HepG2 (cell line): Measurements from ENCODE around the gene INO80C. TPM values are rescaled to one million over a fixed set of nuclear protein-coding genes. Genes with fewer than 3 reads are reported as not detected.

Experiments used
- ARNT ChIP-seq: fragments of 450-650 bp; IDR thresholded peaks from 2 replicates; pipeline ENCODE4 v1.6.1; 2017
- NCOA5 ChIP-seq: sonication (generic); formaldehyde crosslinking; IDR thresholded peaks from 2 replicates; pipeline ENCODE4 v1.4.0; 2020; ENCODE audit warnings: missing genetic modification reagents
- PHB2 ChIP-seq: fragments of 450-650 bp; IDR thresholded peaks from 2 replicates; pipeline ENCODE4 v1.6.1; 2018; ENCODE audit not compliant: partially characterized antibody
- ZMYM2 ChIP-seq: sonication (generic); formaldehyde crosslinking; IDR thresholded peaks from 2 replicates; pipeline ENCODE4 v1.8.0; 2022; ENCODE audit warnings: mild to moderate bottlenecking, missing genetic modification reagents
- ZNF790 ChIP-seq: sonication (generic); formaldehyde crosslinking; IDR thresholded peaks from 2 replicates; pipeline ENCODE4 v1.8.0; 2022; ENCODE audit warnings: missing genetic modification reagents, mild to moderate bottlenecking, borderline replicate concordance
- polyA plus RNA-seq, 8 experiments: library from polyadenylated mRNA; depleted of rRNA in 3 of 8; stranded (reverse) in 7 of 8; unstranded in 1 of 8; fragments of >200 nt; fragmentation: Illumina TruSeq in 4 of 8; extraction: Trizol in 4 of 8; gene quantifications; 2 replicates each; pipeline versions ENCODE4 v1.2.1 to v1.2.3, GENCODE V29; 2011 to 2016; ENCODE audit warnings: low read depth in 4 of 8, missing spikeins in 1 of 8, mixed read lengths in 1 of 8; ENCODE audit not compliant: insufficient read depth in 1 of 8
- total RNA-seq, 5 experiments: library from RNA; depleted of rRNA; stranded (reverse); fragments of >200 nt; fragmentation: Illumina TruSeq; extraction: Trizol; gene quantifications; 2 replicates each; pipeline ENCODE4 v1.2.3, GENCODE V29; 2016; ENCODE audit warnings: low read depth in 1 of 5
- TF ChIP-seq, protein P1 (sequence below): sonication (generic); formaldehyde crosslinking; IDR thresholded peaks from 2 replicates; pipeline ENCODE4 v1.9.0; 2021; ENCODE audit warnings: mild to moderate bottlenecking, missing genetic modification reagents
- TF ChIP-seq, protein P2 (sequence below): sonication (generic); formaldehyde crosslinking; conservative IDR thresholded peaks from 2 replicates; pipeline ENCODE4 v1.8.0; 2022; ENCODE audit warnings: low read depth, missing genetic modification reagents
- TF ChIP-seq, protein P3 (sequence below): sonication (generic); formaldehyde crosslinking; IDR thresholded peaks from 2 replicates; pipeline ENCODE4 v1.4.0; 2020; ENCODE audit warnings: missing genetic modification reagents, borderline replicate concordance

INO80C gene
- total and polyA plus RNA-seq, 2 of the 13 experiments (the other 11 are each of a cell fraction or from before 2014, with no cell fraction given): 8.2 to 15.4 TPM

DNA sequence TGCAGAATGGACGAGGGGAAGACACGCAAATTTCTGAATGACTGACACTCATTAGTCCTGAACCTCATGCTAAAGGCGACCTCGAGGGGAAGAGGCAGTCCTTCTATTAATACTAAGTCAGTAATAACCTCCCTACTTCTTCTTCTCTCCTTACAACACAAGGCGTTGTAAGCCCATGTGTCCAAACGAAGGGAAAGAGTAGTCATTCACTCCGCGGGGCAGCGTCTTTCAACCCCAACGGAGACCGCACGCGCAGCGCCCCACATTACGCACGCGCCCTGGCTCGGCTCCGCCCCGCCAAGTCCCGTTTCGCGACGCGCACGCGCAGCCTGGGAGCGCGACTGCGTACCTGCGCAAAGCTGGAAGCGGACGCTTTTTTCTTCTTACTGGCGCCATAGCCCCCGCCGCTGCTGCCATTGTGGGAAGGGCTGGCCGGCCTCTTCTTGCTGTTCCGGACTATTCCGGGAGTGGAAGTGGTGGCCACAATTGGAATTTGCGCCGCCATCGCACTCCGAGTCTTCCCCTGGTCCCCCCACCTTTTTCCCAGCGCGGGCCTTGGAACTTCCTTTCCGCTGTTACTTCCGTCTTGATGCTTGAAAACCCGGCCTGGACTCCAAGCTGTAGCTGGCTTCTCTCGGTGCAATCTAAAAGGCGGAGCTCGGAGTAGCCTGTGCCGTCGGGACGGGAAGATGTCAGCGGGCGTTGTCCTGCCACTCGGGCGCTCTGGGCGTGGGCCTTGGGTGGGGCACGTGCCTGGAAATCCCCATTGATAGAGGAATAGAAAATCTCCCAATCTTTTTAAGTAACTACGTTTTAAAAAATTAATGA, at the start of gene INO80C (continued):
- TF ChIP-seq, protein P1, sequence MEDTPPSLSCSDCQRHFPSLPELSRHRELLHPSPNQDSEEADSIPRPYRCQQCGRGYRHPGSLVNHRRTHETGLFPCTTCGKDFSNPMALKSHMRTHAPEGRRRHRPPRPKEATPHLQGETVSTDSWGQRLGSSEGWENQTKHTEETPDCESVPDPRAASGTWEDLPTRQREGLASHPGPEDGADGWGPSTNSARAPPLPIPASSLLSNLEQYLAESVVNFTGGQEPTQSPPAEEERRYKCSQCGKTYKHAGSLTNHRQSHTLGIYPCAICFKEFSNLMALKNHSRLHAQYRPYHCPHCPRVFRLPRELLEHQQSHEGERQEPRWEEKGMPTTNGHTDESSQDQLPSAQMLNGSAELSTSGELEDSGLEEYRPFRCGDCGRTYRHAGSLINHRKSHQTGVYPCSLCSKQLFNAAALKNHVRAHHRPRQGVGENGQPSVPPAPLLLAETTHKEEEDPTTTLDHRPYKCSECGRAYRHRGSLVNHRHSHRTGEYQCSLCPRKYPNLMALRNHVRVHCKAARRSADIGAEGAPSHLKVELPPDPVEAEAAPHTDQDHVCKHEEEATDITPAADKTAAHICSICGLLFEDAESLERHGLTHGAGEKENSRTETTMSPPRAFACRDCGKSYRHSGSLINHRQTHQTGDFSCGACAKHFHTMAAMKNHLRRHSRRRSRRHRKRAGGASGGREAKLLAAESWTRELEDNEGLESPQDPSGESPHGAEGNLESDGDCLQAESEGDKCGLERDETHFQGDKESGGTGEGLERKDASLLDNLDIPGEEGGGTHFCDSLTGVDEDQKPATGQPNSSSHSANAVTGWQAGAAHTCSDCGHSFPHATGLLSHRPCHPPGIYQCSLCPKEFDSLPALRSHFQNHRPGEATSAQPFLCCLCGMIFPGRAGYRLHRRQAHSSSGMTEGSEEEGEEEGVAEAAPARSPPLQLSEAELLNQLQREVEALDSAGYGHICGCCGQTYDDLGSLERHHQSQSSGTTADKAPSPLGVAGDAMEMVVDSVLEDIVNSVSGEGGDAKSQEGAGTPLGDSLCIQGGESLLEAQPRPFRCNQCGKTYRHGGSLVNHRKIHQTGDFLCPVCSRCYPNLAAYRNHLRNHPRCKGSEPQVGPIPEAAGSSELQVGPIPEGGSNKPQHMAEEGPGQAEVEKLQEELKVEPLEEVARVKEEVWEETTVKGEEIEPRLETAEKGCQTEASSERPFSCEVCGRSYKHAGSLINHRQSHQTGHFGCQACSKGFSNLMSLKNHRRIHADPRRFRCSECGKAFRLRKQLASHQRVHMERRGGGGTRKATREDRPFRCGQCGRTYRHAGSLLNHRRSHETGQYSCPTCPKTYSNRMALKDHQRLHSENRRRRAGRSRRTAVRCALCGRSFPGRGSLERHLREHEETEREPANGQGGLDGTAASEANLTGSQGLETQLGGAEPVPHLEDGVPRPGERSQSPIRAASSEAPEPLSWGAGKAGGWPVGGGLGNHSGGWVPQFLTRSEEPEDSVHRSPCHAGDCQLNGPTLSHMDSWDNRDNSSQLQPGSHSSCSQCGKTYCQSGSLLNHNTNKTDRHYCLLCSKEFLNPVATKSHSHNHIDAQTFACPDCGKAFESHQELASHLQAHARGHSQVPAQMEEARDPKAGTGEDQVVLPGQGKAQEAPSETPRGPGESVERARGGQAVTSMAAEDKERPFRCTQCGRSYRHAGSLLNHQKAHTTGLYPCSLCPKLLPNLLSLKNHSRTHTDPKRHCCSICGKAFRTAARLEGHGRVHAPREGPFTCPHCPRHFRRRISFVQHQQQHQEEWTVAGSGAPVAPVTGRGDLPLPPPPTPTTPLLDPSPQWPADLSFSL (CRISPR knock-in tag): no peak
- TF ChIP-seq ZNF790 (CRISPR knock-in tag) (peak; percentile 77), ARNT (no peak), PHB2 (no peak), NCOA5 (CRISPR knock-in tag) (no peak), ZMYM2 (no peak)
- TF ChIP-seq, protein P2, sequence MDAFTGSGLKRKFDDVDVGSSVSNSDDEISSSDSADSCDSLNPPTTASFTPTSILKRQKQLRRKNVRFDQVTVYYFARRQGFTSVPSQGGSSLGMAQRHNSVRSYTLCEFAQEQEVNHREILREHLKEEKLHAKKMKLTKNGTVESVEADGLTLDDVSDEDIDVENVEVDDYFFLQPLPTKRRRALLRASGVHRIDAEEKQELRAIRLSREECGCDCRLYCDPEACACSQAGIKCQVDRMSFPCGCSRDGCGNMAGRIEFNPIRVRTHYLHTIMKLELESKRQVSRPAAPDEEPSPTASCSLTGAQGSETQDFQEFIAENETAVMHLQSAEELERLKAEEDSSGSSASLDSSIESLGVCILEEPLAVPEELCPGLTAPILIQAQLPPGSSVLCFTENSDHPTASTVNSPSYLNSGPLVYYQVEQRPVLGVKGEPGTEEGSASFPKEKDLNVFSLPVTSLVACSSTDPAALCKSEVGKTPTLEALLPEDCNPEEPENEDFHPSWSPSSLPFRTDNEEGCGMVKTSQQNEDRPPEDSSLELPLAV (CRISPR knock-in tag): no peak
- TF ChIP-seq, protein P3, sequence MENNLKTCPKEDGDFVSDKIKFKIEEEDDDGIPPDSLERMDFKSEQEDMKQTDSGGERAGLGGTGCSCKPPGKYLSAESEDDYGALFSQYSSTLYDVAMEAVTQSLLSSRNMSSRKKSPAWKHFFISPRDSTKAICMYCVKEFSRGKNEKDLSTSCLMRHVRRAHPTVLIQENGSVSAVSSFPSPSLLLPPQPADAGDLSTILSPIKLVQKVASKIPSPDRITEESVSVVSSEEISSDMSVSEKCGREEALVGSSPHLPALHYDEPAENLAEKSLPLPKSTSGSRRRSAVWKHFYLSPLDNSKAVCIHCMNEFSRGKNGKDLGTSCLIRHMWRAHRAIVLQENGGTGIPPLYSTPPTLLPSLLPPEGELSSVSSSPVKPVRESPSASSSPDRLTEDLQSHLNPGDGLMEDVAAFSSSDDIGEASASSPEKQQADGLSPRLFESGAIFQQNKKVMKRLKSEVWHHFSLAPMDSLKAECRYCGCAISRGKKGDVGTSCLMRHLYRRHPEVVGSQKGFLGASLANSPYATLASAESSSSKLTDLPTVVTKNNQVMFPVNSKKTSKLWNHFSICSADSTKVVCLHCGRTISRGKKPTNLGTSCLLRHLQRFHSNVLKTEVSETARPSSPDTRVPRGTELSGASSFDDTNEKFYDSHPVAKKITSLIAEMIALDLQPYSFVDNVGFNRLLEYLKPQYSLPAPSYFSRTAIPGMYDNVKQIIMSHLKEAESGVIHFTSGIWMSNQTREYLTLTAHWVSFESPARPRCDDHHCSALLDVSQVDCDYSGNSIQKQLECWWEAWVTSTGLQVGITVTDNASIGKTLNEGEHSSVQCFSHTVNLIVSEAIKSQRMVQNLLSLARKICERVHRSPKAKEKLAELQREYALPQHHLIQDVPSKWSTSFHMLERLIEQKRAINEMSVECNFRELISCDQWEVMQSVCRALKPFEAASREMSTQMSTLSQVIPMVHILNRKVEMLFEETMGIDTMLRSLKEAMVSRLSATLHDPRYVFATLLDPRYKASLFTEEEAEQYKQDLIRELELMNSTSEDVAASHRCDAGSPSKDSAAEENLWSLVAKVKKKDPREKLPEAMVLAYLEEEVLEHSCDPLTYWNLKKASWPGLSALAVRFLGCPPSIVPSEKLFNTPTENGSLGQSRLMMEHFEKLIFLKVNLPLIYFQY (CRISPR knock-in tag): peak; percentile 85; the same call in 1 of the 2 replicates
